ENCODE measurements around the gene ATP6V0B. TPM values are rescaled to one million over a fixed set of nuclear protein-coding genes. Genes with fewer than 3 reads are reported as not detected.

ATP6V0B gene
- total RNA-seq, result 100 to 1,000 TPM; 111 to 223 (median 139) TPM

- TF ChIP-seq CTCF (IDR thresholded peaks at IDR 0.05), result no peak
- DNase-seq (ENCODE audit: low spot score) (peak; percentile 94), ATAC-seq (ENCODE audit: low FRiP score) (peak; percentile 78)
Measured at GRCh38 chr1:43974443-43975248, at the start of gene ATP6V0B. Gene ATP6V0B, plus strand, starts transcription at chr1:43974960. Its CDS starts 81 bp downstream, at chr1:43975041.

- no peak for DNase-seq (ENCODE audit: low spot score)
- no peak for TF ChIP-seq CTCF (IDR thresholded peaks at IDR 0.05)
- ATAC-seq (ENCODE audit: low FRiP score), result no peak
Measured at GRCh38 chr1:43925846-43926245, 48.9 kb upstream of the ATP6V0B start.

- TF ChIP-seq CTCF (IDR thresholded peaks at IDR 0.05), result no peak
- DNase-seq (ENCODE audit: low spot score), result no peak
- ATAC-seq (ENCODE audit: low FRiP score), result no peak
Measured at GRCh38 chr1:43930168-43930948, 44.4 kb upstream of the ATP6V0B start.

GRCh38 chr1:43930949-43931275 lies 43.8 kb upstream of the ATP6V0B start:
- no peak for TF ChIP-seq CTCF (IDR thresholded peaks at IDR 0.05)
- no peak for DNase-seq (ENCODE audit: low spot score)

GRCh38 chr1:43931711-43932660 lies 42.8 kb upstream of the ATP6V0B start:
- no peak for DNase-seq (ENCODE audit: low spot score)
- no peak for ATAC-seq (ENCODE audit: low FRiP score)
- no peak for TF ChIP-seq CTCF (IDR thresholded peaks at IDR 0.05)

More at GRCh38 chr1:43930949-43931275, 43.8 kb upstream of the ATP6V0B start:
- ATAC-seq (ENCODE audit: low FRiP score), result no peak

GRCh38 chr1:43932786-43933385 lies 41.9 kb upstream of the ATP6V0B start:
- no peak for ATAC-seq (ENCODE audit: low FRiP score)
- TF ChIP-seq CTCF (IDR thresholded peaks at IDR 0.05), result no peak
- no peak for DNase-seq (ENCODE audit: low spot score)
